ENCODE data around the gene TUBGCP3. TPM values are rescaled to one million over a fixed set of nuclear protein-coding genes. Genes with fewer than 3 reads are reported as not detected.

Gene TUBGCP3
- total and polyA plus RNA-seq, 4 donors: 3.6 to 45.9 (median 27.4) TPM

DNA sequence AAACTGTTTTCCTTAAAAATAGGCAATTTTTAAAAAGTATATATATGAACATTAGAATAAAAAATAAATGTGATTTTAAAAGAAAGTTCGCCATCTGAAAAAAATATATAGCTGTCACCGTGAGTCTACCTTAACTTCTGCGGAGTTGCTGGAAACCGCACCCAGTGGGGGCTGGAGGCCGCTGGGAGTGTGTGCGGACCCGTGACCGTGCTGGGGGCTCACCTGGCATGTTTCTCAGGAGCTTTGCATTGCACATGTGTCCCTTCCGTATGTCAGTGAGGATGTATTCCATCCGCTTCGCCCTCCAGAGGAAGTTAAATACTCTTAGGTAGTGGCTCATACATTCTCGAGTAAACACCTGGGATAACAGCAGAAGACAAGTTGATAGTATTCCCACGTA, 71.7 kb downstream of the TUBGCP3 start:
- H3K4me3 ChIP-seq (ENCODE audit: low read length in 2 of 2): no peak overlapping the region
- intact Hi-C loops (cut with DNase I): no loop called here
- no peaks in the 10 kb centered on the region for H3K9me3 ChIP-seq (ENCODE audit: control insufficient read depth, low read length)
- 93 to 95% methylated on average over 13 of the region's 13 CpGs for WGBS, 2 donors
- H3K27ac ChIP-seq (ENCODE audit: low read depth in 1 of 2, low read length in 2 of 2): no peak overlapping the region
- peaks cover 5 to 9% of the 10 kb centered on the region in 2 donors for H3K36me3 ChIP-seq (ENCODE audit: control insufficient read depth in 1 of 2, insufficient read depth in 2 of 2, low read length in 1 of 2)
- no peak for ATAC-seq (ENCODE audit: low FRiP score)
- no peaks in the 10 kb centered on the region for H3K27me3 ChIP-seq (ENCODE audit: control insufficient read depth in 1 of 2, insufficient read depth in 2 of 2, low read length in 1 of 2)
- no peak for DNase-seq
- H3K4me1 ChIP-seq (ENCODE audit: control insufficient read depth in 1 of 2, insufficient read depth in 2 of 2, low read length in 2 of 2): no peaks in the 10 kb centered on the region

DNA sequence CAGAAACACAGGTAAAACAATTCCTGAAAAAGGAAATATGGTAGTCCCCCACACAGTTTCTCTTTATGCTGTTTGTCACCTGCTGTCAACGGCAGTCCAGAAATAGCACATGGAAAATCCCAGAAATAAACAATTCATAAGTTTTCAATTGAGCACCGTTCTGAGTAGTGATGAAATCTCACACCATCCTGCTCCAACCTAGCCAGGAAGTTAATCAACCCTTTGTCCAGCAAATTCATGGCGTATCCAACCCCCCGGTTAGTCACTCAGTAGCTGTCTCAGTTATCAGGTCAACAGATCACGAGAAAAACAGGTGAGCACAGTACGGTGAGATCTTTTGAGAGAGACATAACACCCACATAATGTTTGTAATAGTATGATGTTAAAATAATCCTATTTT, 74.2 kb downstream of the TUBGCP3 start:
- Histone ChIP-seq H3K4me1 (ENCODE audit: control insufficient read depth in 1 of 2, insufficient read depth in 2 of 2, low read length in 2 of 2) (no peaks in the 10 kb centered on the region), H3K36me3 (ENCODE audit: control insufficient read depth in 1 of 2, insufficient read depth in 2 of 2, low read length in 1 of 2) (peaks cover 5% of the 10 kb centered on the region in 2 donors), H3K4me3 (ENCODE audit: low read length in 2 of 2) (no peak overlapping the region), H3K9me3 (ENCODE audit: control insufficient read depth, low read length) (no peaks in the 10 kb centered on the region), H3K27ac (ENCODE audit: low read depth in 1 of 2, low read length in 2 of 2) (no peak overlapping the region), H3K27me3 (ENCODE audit: control insufficient read depth in 1 of 2, insufficient read depth in 2 of 2, low read length in 1 of 2) (no peaks in the 10 kb centered on the region)
- 79 to 83% methylated on average over 6 of the region's 6 CpGs for WGBS, 2 donors
- ATAC-seq (ENCODE audit: low FRiP score): no peak
- intact Hi-C loops (cut with DNase I): no loop called here
- no peak for DNase-seq

DNA sequence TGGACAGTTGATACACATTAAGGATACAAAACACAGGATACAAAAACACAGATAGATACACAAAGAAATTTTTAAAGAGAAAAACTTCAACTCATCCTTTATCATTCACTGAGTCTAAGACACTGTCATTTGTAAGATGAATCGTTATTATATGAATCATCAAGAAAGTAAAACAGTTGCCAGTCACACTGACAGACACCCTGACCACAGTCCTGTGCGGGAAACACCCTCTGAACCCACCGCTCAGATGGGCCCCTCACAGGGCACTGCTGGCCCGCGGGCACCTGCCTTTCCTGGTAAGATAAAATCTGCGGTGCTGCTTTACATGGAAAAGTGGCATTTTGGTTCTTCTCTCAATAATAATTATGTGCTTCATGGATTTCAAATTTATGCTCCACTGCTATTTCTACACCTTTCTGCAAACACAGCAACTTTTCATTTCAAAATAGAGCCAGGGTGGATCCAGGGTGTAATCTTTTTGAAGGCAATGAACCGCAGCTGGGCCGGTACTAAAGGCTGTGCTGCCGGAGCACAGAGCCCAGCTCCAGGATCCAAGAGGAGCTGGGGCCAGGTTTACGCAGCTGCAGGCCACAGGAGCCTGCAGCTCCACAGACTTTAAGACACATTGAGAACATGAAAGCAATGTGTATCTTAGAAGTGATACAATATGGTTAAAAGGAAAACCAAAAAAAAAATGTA, 76.8 kb downstream of the TUBGCP3 start:
- Histone ChIP-seq H3K9me3 (ENCODE audit: control insufficient read depth, low read length) (no peaks in the 10 kb centered on the region), H3K27ac (ENCODE audit: low read depth in 1 of 2, low read length in 2 of 2) (no peak overlapping the region), H3K27me3 (ENCODE audit: control insufficient read depth in 1 of 2, insufficient read depth in 2 of 2, low read length in 1 of 2) (no peaks in the 10 kb centered on the region), H3K36me3 (ENCODE audit: control insufficient read depth in 1 of 2, insufficient read depth in 2 of 2, low read length in 1 of 2) (peaks cover 0 to 6% of the 10 kb centered on the region in 2 donors), H3K4me1 (ENCODE audit: control insufficient read depth in 1 of 2, insufficient read depth in 2 of 2, low read length in 2 of 2) (no peaks in the 10 kb centered on the region), H3K4me3 (ENCODE audit: low read length in 2 of 2) (no peak overlapping the region)
- 88 to 93% methylated on average over 10 of the region's 10 CpGs for WGBS, 2 donors
- DNase-seq (no peak), ATAC-seq (ENCODE audit: low FRiP score) (no peak)
- intact Hi-C loops (cut with DNase I): no loop called here

DNA sequence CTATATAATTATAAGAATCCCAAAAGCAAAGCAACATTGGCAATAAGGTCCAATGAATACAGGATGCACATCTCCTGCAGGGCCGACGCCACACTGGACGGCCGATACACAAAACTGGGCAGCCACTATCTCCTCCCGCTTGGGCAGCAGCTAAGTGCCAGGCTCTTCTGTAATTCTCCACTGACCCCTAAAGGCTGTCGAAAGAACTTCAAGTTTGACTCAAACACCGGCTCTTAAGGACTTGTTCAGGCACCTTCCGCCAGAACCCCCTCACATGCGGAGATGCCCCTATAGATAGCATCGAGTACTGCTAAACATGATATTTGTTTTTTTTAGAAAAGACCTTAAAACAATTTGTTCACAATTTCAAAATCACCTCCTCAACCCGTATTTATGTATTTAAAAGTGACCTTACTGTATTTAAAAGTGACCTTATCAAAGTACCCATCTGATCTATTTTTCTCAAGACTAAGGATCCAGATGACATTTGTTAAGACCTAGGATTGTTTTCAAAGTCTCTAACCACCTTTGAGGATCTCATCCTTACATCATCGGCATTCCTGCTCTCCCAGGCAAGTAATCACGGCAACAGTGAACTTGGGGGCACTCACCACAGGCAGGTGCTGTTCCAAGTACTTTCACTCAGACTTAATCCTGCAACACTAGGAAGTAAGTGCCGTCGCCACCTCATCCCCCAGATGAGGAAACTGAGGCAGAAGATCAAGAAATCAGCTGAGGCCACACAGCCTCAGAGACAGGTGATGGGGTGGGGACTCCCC, 77.8 kb downstream of the TUBGCP3 start:
- H3K27me3 ChIP-seq (ENCODE audit: control insufficient read depth in 1 of 2, insufficient read depth in 2 of 2, low read length in 1 of 2): no peaks in the 10 kb centered on the region
- no peak for ATAC-seq (ENCODE audit: low FRiP score)
- no peaks in the 10 kb centered on the region for H3K9me3 ChIP-seq (ENCODE audit: control insufficient read depth, low read length)
- no peak for DNase-seq
- H3K27ac ChIP-seq (ENCODE audit: low read depth in 1 of 2, low read length in 2 of 2): no peak overlapping the region
- H3K4me1 ChIP-seq (ENCODE audit: control insufficient read depth in 1 of 2, insufficient read depth in 2 of 2, low read length in 2 of 2): no peaks in the 10 kb centered on the region
- H3K36me3 ChIP-seq (ENCODE audit: control insufficient read depth in 1 of 2, insufficient read depth in 2 of 2, low read length in 1 of 2): peaks cover 0 to 6% of the 10 kb centered on the region in 2 donors
- 44 to 47% methylated on average over 15 of the region's 15 CpGs for WGBS, 2 donors
- H3K4me3 ChIP-seq (ENCODE audit: low read length in 2 of 2): no peak overlapping the region
- intact Hi-C loops (cut with DNase I): no loop called here

DNA sequence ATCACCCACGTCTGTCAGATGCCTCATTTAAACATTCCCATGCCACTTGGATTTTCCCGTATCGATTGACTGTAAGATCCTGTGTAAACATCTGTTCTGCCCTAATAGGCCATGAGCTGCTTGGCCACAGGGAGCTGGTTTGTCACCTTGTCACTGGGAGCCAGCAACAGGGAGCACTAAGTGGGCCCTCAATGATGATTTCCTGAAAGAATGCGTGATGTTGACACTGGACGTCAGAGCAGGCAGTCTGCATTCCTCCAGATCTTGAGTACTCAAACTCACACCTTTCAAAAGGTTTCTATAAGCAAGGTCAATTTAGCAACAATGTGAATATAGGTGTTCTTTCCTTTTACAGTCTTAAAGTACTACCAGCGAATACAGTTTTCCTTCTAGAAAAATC, 78.8 kb downstream of the TUBGCP3 start:
- DNase-seq (no peak), ATAC-seq (ENCODE audit: low FRiP score) (no peak)
- Histone ChIP-seq H3K27ac (ENCODE audit: low read depth in 1 of 2, low read length in 2 of 2) (no peak overlapping the region), H3K4me1 (ENCODE audit: control insufficient read depth in 1 of 2, insufficient read depth in 2 of 2, low read length in 2 of 2) (no peaks in the 10 kb centered on the region), H3K9me3 (ENCODE audit: control insufficient read depth, low read length) (no peaks in the 10 kb centered on the region), H3K36me3 (ENCODE audit: control insufficient read depth in 1 of 2, insufficient read depth in 2 of 2, low read length in 1 of 2) (peaks cover 0 to 7% of the 10 kb centered on the region in 2 donors), H3K4me3 (ENCODE audit: low read length in 2 of 2) (no peak overlapping the region), H3K27me3 (ENCODE audit: control insufficient read depth in 1 of 2, insufficient read depth in 2 of 2, low read length in 1 of 2) (no peaks in the 10 kb centered on the region)
- intact Hi-C loops (cut with DNase I): no loop called here
- WGBS, 2 donors: 80 to 88% methylated on average over 6 of the region's 6 CpGs

DNA sequence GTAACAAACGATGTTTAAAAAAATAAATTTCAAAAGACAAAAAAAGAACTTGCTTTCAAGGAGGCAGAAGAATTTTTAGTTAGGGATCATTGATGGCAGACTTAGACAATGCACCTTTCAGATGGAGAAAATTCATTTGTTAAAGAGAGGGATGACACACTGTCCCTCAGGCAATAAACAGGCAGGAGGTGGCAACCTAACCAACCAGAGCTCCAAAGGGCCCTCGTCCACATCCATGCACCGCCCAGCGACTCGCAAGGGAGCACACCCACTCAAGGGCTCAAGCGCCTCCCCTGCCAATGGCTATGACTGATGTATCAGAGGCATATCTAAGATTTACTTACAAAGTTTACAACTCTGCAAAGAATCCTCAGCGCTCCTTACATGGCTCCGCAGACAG, 81.9 kb downstream of the TUBGCP3 start:
- Histone ChIP-seq H3K27me3 (ENCODE audit: control insufficient read depth in 1 of 2, insufficient read depth in 2 of 2, low read length in 1 of 2) (no peaks in the 10 kb centered on the region), H3K9me3 (ENCODE audit: control insufficient read depth, low read length) (no peaks in the 10 kb centered on the region), H3K4me1 (ENCODE audit: control insufficient read depth in 1 of 2, insufficient read depth in 2 of 2, low read length in 2 of 2) (no peaks in the 10 kb centered on the region), H3K36me3 (ENCODE audit: control insufficient read depth in 1 of 2, insufficient read depth in 2 of 2, low read length in 1 of 2) (peaks cover 0 to 8% of the 10 kb centered on the region in 2 donors), H3K27ac (ENCODE audit: low read depth in 1 of 2, low read length in 2 of 2) (no peak overlapping the region), H3K4me3 (ENCODE audit: low read length in 2 of 2) (no peak overlapping the region)
- DNase-seq: no peak
- ATAC-seq (ENCODE audit: low FRiP score): no peak
- WGBS, 2 donors: 89 to 93% methylated on average over 8 of the region's 8 CpGs
- intact Hi-C loops (cut with DNase I): no loop called here

DNA sequence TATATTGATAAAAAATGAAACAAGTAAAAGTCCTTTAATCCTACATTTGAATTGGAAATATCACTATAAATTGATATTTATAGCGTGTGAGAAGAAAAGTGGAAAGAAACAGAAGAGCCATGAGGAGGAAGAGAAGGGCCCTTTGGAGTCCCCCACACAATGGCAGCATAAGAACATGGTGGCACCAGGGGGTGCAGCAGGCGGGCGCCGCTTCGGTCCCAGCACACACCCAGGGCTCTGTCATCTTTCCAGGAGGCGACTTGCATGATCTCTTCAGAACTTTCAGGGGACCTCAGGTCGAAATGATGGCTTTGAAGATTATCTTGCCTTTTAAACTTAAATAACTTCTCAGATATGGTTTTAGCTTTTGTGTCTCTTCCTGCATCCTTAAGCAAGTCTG, 91.8 kb downstream of the TUBGCP3 start:
- H3K9me3 ChIP-seq (ENCODE audit: control insufficient read depth, low read length): no peaks in the 10 kb centered on the region
- H3K27me3 ChIP-seq (ENCODE audit: control insufficient read depth in 1 of 2, insufficient read depth in 2 of 2, low read length in 1 of 2): no peaks in the 10 kb centered on the region
- H3K4me3 ChIP-seq (ENCODE audit: low read length in 2 of 2): no peak overlapping the region
- ATAC-seq (ENCODE audit: low FRiP score): no peak
- DNase-seq: no peak
- WGBS, 2 donors: 90 to 98% methylated on average over 7 of the region's 7 CpGs
- intact Hi-C loops (cut with DNase I): no loop called here
- H3K4me1 ChIP-seq (ENCODE audit: control insufficient read depth in 1 of 2, insufficient read depth in 2 of 2, low read length in 2 of 2): no peaks in the 10 kb centered on the region
- no peak overlapping the region for H3K27ac ChIP-seq (ENCODE audit: low read depth in 1 of 2, low read length in 2 of 2)
- H3K36me3 ChIP-seq (ENCODE audit: control insufficient read depth in 1 of 2, insufficient read depth in 2 of 2, low read length in 1 of 2): peaks cover 0 to 5% of the 10 kb centered on the region in 2 donors

DNA sequence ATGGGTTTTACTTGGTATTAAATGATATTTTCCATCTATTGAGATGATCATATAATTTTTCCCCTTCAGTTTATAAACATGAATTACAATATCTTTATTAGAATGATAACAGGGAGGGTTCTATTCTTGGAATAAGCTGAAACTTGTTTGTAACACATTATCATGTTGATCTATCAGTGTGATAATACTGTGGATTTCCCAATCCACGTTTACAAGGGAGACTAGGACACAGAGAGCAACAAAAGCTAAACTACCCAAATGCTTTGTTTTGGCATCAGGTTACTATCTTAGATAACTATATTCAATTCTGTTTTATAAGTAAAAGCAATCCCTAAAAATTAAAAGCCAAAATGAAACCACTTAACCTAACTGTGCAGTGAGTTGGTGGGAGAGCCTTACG, 92.5 kb downstream of the TUBGCP3 start:
- Histone ChIP-seq H3K36me3 (ENCODE audit: control insufficient read depth in 1 of 2, insufficient read depth in 2 of 2, low read length in 1 of 2) (peaks cover 0 to 5% of the 10 kb centered on the region in 2 donors), H3K4me3 (ENCODE audit: low read length in 2 of 2) (no peak overlapping the region), H3K27ac (ENCODE audit: low read depth in 1 of 2, low read length in 2 of 2) (no peak overlapping the region), H3K27me3 (ENCODE audit: control insufficient read depth in 1 of 2, insufficient read depth in 2 of 2, low read length in 1 of 2) (no peaks in the 10 kb centered on the region), H3K9me3 (ENCODE audit: control insufficient read depth, low read length) (no peaks in the 10 kb centered on the region), H3K4me1 (ENCODE audit: control insufficient read depth in 1 of 2, insufficient read depth in 2 of 2, low read length in 2 of 2) (no peaks in the 10 kb centered on the region)
- 86 to 88% methylated on average over 2 of the region's 2 CpGs for WGBS, 2 donors
- intact Hi-C loops (cut with DNase I): no loop called here
- ATAC-seq (ENCODE audit: low FRiP score) (no peak), DNase-seq (no peak)

DNA sequence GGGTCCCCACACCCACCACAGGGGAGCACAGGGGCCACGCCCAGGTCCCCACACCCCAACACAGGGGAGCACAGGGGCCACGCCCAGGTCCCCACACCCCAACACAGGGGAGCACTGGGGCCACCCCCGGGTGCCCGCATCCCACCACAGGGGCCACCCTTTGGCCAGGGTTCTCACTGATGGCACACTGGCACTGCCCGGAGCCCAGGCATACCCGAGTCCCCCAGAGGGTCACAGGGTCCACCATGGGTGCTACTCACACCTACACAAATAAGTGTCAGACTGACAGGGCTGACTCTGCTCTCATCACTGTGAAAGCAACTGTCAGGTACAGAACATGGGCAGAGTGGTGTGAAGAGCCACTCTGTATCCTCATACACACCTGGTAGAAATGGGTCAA, 98.8 kb downstream of the TUBGCP3 start:
- 94 to 98% methylated on average over 6 of the region's 6 CpGs for whole genome bisulfite sequencing, 2 donors
- peaks cover 3% of the 10 kb centered on the region for H3K9me3 ChIP-seq (ENCODE audit: control insufficient read depth, low read length)
- H3K4me1 ChIP-seq (ENCODE audit: control insufficient read depth in 1 of 2, insufficient read depth in 2 of 2, low read length in 2 of 2): no peaks in the 10 kb centered on the region
- ATAC-seq (ENCODE audit: low FRiP score): no peak
- intact Hi-C loops (cut with DNase I): no loop called here
- no peak overlapping the region for H3K27ac ChIP-seq (ENCODE audit: low read depth in 1 of 2, low read length in 2 of 2)
- DNase-seq: no peak
- no peaks in the 10 kb centered on the region for H3K27me3 ChIP-seq (ENCODE audit: control insufficient read depth in 1 of 2, insufficient read depth in 2 of 2, low read length in 1 of 2)
- H3K4me3 ChIP-seq (ENCODE audit: low read length in 2 of 2): no peak overlapping the region
- peaks cover 3 to 4% of the 10 kb centered on the region in 2 donors for H3K36me3 ChIP-seq (ENCODE audit: control insufficient read depth in 1 of 2, insufficient read depth in 2 of 2, low read length in 1 of 2)

Data from aorta (tissue), 5 donors.